Adrenal gland (tissue), 12 donors: ENCODE measurements around the gene NPPB. TPM values are rescaled to one million over a fixed set of nuclear protein-coding genes. Genes with fewer than 3 reads are reported as not detected.

Experiments
- DNase-seq, 7 donors: peaks; one replicate each; pipeline ENCODE4 v3.0.0-alpha.2; 2019 to 2020
- H3K27ac ChIP-seq, 5 donors: fragments of 200-600 bp; sonication (generic) in 4 of 5; 1 replicate in 3 of 5; 2 replicates in 2 of 5; pipeline versions ENCODE4 v1.5.1 to v1.8.0; 2016 to 2020; ENCODE audit warnings: mild to moderate bottlenecking in 1 of 5
- H3K27me3 ChIP-seq: fragments of 200-600 bp; 2 replicates; pipeline ENCODE4 v1.8.0; 2021
- H3K36me3 ChIP-seq, 2 donors: fragments of 200-600 bp; replicated peaks in 1 of 2; 1 replicate in 1 of 2; 2 replicates in 1 of 2; pipeline versions ENCODE4 v1.5.1 to v1.8.0; 2018 to 2022
- H3K4me1 ChIP-seq, 2 donors: fragments of 200-600 bp; replicated peaks in 1 of 2; 1 replicate in 1 of 2; 2 replicates in 1 of 2; pipeline versions ENCODE4 v1.5.1 to v1.8.0; 2018 to 2021
- H3K4me3 ChIP-seq, 4 donors: fragments of 200-600 bp; sonication (generic) in 3 of 4; one replicate each; pipeline ENCODE4 v1.5.1; 2016 to 2018
- H3K9me3 ChIP-seq, 3 donors: fragments of 200-600 bp; sonication (generic) in 1 of 3; replicated peaks in 1 of 3; 1 replicate in 2 of 3; 2 replicates in 1 of 3; pipeline versions ENCODE4 v1.5.1 to v1.8.0; 2016 to 2021
- POLR2A ChIP-seq, 2 donors: fragments of 450-650 bp; IDR thresholded peaks; one replicate each; pipeline ENCODE4 v1.6.1; 2017; ENCODE audit warnings: antibody characterized with exemption in 2 of 2, mild to moderate bottlenecking in 2 of 2, moderate library complexity in 1 of 2
- WGBS, 4 donors: extraction: QIAGEN DNeasy Blood & Tissue Kit in 2 of 4; methylation state at CpG; one replicate each; pipeline versions ENCODE4 v1.1.5 to v1.1.7; 2013 to 2017; 5-methylcytosine and 5-hydroxymethylcytosine counted together
- intact Hi-C, 2 donors: fragments of 100-400 bp; cut with DNase I; formaldehyde crosslinking; loops; one replicate each; pipeline versions ENCODE4 v1.14.1 to v1.15.0; 2022 to 2023
- polyA plus RNA-seq, 3 donors: library from polyadenylated mRNA; stranded (reverse); fragments of 200-250 nt in 2 of 3; fragments of 350-450 nt in 1 of 3; fragmentation: Illumina TruSeq in 1 of 3; extraction: RNeasy Lipid Tissue Mini Kit (QIAGEN cat#74804) in 1 of 3; gene quantifications; one replicate each; pipeline ENCODE4 v1.2.3, GENCODE V29; 2013 to 2014
- total RNA-seq, 9 donors: library from RNA; depleted of rRNA in 4 of 9; stranded (reverse); fragments of >200 nt in 4 of 9; fragments of 120-200 nt in 1 of 9; fragmentation: NEBNext Ultra II Directional in 1 of 9; extraction: Animal tissue kit (Norgen Biotek cat#: 25700) in 1 of 9; gene quantifications; one replicate each; pipeline versions ENCODE4 v1.1.0 to v1.2.4, GENCODE V29; 2013 to 2023
- TF ChIP-seq, protein P1 (sequence below), 6 experiments: fragments of 450-650 bp in 4 of 6; fragments of 200-600 bp in 2 of 6; sonication (generic) in 1 of 6; IDR thresholded peaks; 1 replicate in 5 of 6; 2 replicates in 1 of 6; pipeline versions ENCODE4 v1.5.1 to v1.8.0; 2016 to 2021; ENCODE audit warnings: antibody characterized with exemption in 6 of 6, mild to moderate bottlenecking in 2 of 6, moderate library complexity in 1 of 6
- donor health status: healthy with polysubstance abuse.
- donor health status: Bipolar disorder and iron deficiency.
- donor health status: DM: yes; HTN: yes; CAD: no.
- donor health status: DM: no; HTN: no; CAD: no.
- donor health status: DM: no; HTN: no; CAD: no.
- donor health status: DM: yes; HTN: yes; CAD: no.

Gene NPPB
- total and polyA plus RNA-seq, 12 donors, result 1.1 TPM; not detected in 11

DNA sequence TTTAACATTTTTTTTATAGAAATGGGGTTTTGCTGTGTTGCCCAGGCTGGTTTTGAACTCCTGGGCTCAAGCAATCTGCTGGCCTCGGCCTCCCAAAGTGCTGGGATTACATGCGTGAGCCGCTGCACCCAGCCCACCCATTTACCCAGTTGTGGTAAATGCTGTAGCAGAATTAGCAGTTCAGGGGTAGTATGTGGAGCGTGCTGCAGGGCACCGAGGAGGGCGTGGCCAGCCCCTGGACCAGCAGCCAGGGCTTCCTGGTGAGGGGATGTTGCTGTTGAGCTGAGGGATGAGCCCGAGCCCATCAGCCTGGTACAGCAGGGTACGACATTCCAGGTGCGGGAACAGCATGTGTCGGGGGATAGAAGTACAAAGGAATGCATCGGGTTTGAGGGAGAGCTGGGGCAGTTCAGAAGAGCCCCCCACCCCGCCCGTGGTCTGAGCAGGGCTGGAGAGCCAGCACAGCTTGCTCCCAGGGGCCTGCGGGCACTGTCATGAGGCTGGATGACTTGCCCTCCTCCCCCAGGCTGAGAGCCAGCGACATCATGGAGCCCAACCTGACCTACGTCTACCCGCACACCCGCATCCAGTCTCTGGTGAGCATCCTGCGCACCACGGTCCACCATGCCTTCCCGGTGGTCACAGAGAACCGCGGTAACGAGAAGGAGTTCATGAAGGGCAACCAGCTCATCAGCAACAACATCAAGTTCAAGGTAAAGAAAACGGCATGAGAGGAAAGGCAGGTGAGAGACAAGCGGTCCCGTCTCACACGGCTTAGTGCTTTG is 23.1 kb downstream of the NPPB start:
- Histone ChIP-seq H3K27ac (no peak overlapping the region), H3K4me3 (no peak overlapping the region), H3K9me3 (no peaks in the 10 kb centered on the region), H3K36me3 (peaks cover 0 to 98% of the 10 kb centered on the region in 2 donors), H3K4me1 (no peaks in the 10 kb centered on the region), H3K27me3 (no peaks in the 10 kb centered on the region)
- no peak for DNase-seq
- TF ChIP-seq POLR2A (IDR thresholded peaks at IDR 0.05), result no peak
- TF ChIP-seq, protein P1, sequence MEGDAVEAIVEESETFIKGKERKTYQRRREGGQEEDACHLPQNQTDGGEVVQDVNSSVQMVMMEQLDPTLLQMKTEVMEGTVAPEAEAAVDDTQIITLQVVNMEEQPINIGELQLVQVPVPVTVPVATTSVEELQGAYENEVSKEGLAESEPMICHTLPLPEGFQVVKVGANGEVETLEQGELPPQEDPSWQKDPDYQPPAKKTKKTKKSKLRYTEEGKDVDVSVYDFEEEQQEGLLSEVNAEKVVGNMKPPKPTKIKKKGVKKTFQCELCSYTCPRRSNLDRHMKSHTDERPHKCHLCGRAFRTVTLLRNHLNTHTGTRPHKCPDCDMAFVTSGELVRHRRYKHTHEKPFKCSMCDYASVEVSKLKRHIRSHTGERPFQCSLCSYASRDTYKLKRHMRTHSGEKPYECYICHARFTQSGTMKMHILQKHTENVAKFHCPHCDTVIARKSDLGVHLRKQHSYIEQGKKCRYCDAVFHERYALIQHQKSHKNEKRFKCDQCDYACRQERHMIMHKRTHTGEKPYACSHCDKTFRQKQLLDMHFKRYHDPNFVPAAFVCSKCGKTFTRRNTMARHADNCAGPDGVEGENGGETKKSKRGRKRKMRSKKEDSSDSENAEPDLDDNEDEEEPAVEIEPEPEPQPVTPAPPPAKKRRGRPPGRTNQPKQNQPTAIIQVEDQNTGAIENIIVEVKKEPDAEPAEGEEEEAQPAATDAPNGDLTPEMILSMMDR (IDR thresholded peaks at IDR 0.05), result no peak
- intact Hi-C loops, result loop anchor here (2.0 to 5.0 kb wide), 2 partner anchors 57 to 62 kb away; no protein-coding TSS in a partner anchor
- 89 to 95% (median 94%) methylated on average over 19 to 28 of the region's 28 CpGs for WGBS, 4 donors

DNA sequence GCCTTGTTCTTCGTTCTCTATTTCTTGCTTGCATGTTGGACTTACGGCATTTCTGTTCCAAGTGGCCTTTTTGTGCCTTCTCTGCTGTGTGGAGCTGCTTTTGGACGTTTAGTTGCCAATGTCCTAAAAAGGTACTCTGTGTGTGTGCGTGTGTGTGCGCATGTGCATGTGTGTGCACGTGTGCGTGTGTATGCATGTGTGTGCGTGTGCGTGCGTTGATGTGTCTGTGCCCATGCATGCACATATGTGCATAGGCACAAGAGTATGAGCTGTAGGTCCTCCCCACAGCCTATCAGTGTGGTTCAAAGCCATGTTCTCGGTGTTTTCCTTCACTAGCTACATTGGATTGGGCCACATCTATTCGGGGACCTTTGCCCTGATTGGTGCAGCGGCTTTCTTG is 24.8 kb downstream of the NPPB start:
- WGBS, 4 donors, result 91 to 93% (median 93%) methylated on average over 13 of the region's 13 CpGs
- TF ChIP-seq, protein P1 (IDR thresholded peaks at IDR 0.05), result no peak
- TF ChIP-seq POLR2A (IDR thresholded peaks at IDR 0.05), result no peak
- Histone ChIP-seq H3K27me3 (no peaks in the 10 kb centered on the region), H3K36me3 (peaks cover 0 to 95% of the 10 kb centered on the region in 2 donors), H3K9me3 (no peaks in the 10 kb centered on the region), H3K4me3 (no peak overlapping the region), H3K27ac (no peak overlapping the region), H3K4me1 (no peaks in the 10 kb centered on the region)
- intact Hi-C loops, result no loop called here
- DNase-seq, result no peak

DNA sequence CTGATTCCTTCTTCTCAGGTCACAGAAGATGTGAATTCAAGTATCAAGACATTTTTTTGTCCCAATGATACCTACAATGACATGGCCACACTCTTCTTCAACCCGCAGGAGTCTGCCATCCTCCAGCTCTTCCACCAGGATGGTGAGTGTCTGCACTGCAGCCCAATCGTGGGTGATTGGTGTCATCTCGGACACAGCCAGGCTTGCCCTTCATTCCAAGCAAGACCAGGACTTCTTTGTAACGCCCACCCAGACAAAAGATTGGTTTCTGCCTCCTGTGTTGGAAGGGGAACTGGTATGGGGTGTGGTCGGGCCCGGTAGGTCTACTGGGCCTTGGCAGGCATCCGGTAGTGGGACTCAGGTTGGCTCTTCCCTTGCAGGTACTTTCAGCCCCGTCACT is 25.2 kb downstream of the NPPB start:
- Histone ChIP-seq H3K36me3 (peaks cover 0 to 95% of the 10 kb centered on the region in 2 donors), H3K27me3 (no peaks in the 10 kb centered on the region), H3K4me1 (no peaks in the 10 kb centered on the region), H3K9me3 (no peaks in the 10 kb centered on the region), H3K27ac (no peak overlapping the region), H3K4me3 (no peak overlapping the region)
- DNase-seq, result no peak
- 84 to 91% (median 88%) methylated on average over 6 to 8 of the region's 8 CpGs for WGBS, 4 donors
- intact Hi-C loops, result no loop called here
- TF ChIP-seq, protein P1 (IDR thresholded peaks at IDR 0.05), result no peak
- no peak for TF ChIP-seq POLR2A (IDR thresholded peaks at IDR 0.05)

DNA sequence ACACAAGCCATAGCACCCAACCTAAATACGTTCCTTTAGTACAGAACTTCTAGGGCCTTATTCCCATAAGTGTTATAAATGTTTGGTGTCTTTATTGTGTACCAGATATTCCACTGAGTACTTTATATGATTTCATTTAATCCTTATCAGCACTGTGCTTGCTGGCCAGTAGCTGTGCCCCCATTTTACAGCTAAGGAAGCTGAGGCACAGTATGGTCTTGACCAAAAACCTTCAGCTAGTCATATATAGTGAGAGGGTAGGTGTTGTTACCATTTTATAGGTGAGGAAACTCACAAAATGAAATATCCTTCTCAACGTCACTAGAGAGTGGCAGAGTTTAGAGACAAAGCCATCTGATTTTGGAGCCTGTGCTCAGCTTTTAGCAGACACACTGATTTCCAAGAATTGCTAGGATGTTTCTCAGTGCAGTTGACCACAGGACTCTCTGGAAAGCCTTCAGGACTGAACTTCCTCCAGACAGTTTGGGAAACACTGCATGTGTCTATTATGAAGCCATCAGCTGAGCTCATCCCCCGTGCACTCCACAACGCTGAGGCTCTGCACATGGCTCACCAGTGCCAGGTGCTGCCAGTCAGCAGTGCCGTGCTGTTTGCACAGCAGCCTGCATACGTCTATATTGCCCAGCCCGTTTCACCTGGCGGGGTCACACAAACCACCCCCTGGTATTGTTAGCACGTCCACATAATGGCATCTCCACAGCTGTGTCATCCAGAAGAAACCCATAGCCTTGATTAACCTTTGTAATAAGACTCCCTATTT is 26.6 kb downstream of the NPPB start:
- TF ChIP-seq POLR2A (IDR thresholded peaks at IDR 0.05), result no peak
- H3K27ac ChIP-seq, result no peak overlapping the region
- H3K4me1 ChIP-seq, result no peaks in the 10 kb centered on the region
- intact Hi-C loops, result no loop called here
- H3K36me3 ChIP-seq, result peaks cover 0 to 95% of the 10 kb centered on the region in 2 donors
- H3K4me3 ChIP-seq, result no peak overlapping the region
- no peak for DNase-seq
- no peaks in the 10 kb centered on the region for H3K27me3 ChIP-seq
- H3K9me3 ChIP-seq, result no peaks in the 10 kb centered on the region
- 82 to 90% (median 89%) methylated on average over 9 of the region's 9 CpGs for WGBS, 4 donors
